HG02678 (cell line): ENCODE measurements around the gene FOXP1.

Source experiments
- ATAC-seq: cut with Tn5 transposase; IDR thresholded peaks from one replicate; pipeline ENCODE4 v1.9.1; 2021; ENCODE audit warnings: mild to moderate bottlenecking, moderate library complexity; ENCODE audit not compliant: unreplicated experiment

The FOXP1 gene

GRCh38 chr3:71406972-71407810, 176.3 kb downstream of the FOXP1 start:
- ATAC-seq, result no peak

DNA sequence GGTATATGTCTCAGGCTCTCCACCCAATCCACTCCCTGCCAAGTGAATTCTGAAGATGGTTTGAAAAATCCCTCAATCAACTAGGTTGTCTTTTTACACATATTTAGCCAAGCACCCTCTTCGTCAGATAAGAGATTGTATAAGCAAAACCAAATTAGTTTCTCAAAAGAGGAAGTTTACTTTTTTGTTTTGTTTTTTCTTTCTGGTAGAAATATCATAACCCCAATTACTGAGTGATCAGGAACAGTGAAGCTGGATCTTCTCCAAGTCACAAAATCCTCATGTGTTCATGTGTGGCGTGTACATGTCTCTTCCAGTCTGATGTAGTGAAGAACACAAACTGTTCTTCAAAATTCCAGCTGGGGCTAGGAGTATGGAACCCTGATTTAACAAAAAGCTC, 180.6 kb downstream of the FOXP1 start:
- ATAC-seq, result no peak

DNA sequence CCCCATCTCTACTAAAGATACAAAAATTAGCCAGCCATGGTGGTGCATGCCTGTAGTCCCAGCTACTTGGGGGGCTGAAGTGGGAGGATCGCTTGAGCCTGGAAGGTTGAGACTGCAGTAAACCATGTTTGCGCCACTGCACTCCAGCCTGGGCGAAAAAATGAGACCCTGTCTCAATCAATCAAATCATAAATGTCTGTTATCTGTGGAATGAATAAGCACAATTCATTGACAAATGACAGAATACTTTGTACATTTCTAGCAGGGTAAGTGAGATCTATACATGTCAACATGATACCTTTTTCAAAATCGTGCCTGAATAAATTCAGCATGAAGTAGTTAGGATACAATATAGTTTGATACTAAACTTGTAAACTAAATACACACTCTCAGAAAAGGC, 181.2 kb downstream of the FOXP1 start:
- no peak for ATAC-seq

DNA sequence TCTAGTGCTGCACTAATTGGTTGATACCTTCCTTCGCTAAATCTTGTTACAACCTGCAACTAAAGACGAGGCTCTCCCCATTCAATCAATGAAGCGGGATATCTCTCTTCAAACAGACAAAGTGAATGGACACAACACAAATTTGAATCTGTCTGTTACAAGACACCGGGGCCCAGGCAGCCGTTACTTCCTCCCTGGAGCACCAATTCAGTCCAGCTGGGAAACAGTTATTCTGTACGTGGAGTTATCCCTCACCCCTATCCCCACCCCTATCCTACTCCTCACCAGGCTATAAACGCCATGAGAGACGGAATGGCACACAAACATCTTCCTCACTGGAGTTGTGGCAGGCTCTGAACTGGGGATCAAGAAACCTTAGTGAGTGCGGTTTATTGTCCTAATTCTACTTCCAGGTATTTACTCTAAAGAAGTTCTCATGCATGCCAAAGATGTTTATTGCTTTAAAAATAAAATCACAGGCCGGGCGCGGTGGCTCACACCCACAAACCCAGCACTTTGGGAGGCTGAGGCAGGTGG, 181.8 kb downstream of the FOXP1 start:
- ATAC-seq, result no peak

GRCh38 chr3:71400986-71401451, 182.5 kb downstream of the FOXP1 start:
- ATAC-seq, result no peak

DNA sequence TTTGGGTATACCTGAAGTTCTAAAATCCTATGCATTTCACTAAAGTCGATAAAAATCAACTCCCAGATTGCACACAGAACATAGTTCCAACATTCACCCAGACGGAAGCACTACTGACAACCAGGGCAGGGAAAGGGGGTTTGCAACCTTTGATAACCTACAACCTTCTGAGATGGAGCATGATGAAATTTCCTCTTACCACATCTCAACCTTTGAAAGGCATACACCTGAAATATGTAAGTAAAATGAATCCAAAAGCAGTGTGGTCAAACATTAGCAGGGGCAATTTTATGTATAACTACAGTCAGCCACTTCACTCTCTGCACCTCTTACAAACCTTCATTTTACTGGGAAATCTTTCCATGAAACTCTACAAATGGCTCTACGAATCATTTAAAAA, 184.1 kb downstream of the FOXP1 start:
- ATAC-seq, result no peak

- ATAC-seq, result no peak
These were observed 185.2 kb downstream of the FOXP1 start for GRCh38 chr3:71398157-71398836.

DNA sequence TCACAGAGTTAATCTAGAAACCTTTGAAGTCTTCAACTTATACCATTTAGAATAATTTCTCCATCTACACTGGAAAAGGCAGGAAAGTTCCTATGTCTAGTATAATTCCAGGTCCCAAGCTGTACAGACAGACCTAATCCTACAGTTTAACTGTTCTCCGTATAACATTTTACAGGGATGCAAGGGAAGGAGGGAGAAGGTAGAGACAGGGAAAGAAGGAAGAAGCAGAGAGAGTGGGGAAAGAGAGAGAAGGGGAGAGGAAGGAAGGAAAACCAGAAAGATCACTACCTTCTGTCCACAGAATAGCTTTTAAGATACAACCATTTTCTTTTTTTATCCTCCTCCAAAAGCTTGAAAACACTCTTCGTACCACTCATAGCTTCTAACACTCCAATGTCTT, 185.8 kb downstream of the FOXP1 start:
- no peak for ATAC-seq

- ATAC-seq, result no peak
These were observed 186.5 kb downstream of the FOXP1 start for GRCh38 chr3:71397046-71397445.

DNA sequence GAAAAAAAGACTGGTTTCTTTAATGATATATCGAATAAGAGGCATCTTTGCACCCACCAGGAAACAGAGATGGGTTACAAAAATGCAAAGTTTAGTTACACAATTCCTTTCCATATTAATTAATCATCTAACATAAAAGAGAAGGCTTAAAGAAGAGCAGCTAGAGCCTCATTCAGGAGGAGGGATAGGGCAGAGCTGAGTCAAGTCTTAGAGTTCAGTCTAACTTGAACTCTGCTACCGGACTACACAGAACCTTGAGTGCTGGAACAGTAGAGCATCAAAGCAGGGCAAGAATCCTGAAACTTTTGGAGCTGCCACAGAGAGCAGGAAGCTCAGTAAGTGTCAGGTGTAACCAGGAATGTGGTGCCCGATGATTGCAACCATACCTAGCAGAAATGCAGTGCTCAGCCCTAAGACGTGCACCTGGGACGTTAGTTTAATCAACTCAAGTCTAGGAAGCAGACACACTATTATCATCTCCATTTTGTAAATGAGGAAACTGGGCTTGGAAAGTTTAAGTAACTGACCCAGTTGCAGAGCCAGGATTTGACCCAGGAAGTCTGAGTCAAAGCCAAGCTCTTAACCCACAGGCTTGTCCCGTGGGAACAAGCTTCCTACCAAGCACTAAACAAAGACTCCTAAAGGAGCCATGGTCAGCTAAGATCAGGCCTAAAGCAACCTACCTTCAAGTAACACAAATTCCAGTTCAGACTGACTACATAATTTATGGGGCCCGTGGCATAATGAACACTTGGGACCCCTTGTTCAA, 187.4 kb downstream of the FOXP1 start:
- no peak for ATAC-seq

DNA sequence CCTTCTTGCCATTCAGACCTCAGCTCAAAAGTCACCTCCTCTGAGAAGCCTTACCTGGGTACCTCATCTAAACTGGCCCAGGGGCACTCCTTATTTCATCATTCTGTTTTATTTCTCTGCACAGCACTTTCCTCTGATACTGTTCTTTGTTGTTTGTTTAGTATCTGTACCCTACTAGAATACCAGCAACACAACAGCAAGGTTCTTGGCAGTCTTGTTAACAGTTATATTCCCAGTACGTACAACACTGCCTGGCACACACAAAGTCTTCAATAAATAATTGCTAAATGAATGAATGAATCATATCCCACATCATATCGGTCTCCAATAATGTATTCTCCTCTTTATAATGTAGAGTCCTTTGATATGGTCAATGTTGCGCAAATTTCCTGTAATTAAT, 188.1 kb downstream of the FOXP1 start:
- ATAC-seq, result no peak

- ATAC-seq, result no peak
These were observed 189.8 kb downstream of the FOXP1 start for GRCh38 chr3:71393745-71394144.

DNA sequence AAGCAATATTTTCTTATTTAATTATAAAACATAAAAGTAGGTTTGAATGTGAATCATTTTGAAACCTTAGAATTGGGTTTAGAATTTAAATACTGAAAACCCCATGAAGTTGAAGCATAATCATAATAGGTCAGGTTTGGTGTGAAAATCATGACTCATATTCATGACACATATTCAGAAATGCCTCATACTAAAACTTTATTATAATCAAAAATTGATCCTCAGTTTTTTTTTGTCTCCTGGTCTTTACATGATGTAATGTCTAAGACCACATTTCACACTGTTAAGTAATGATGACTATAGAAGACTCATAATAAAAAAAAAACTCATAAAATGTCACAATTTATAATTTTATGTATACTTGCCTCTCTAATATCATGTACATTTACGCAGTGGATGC, 190.4 kb downstream of the FOXP1 start:
- no peak for ATAC-seq

- ATAC-seq, result peak; percentile 71
These were observed 191.3 kb downstream of the FOXP1 start for GRCh38 chr3:71392251-71392650.

GRCh38 chr3:71391361-71391760, 192.2 kb downstream of the FOXP1 start:
- ATAC-seq, result no peak

- peak; percentile 34 for ATAC-seq
These were observed 193.5 kb downstream of the FOXP1 start for GRCh38 chr3:71389911-71390573.

GRCh38 chr3:71389191-71389590, 194.3 kb downstream of the FOXP1 start:
- no peak for ATAC-seq

DNA sequence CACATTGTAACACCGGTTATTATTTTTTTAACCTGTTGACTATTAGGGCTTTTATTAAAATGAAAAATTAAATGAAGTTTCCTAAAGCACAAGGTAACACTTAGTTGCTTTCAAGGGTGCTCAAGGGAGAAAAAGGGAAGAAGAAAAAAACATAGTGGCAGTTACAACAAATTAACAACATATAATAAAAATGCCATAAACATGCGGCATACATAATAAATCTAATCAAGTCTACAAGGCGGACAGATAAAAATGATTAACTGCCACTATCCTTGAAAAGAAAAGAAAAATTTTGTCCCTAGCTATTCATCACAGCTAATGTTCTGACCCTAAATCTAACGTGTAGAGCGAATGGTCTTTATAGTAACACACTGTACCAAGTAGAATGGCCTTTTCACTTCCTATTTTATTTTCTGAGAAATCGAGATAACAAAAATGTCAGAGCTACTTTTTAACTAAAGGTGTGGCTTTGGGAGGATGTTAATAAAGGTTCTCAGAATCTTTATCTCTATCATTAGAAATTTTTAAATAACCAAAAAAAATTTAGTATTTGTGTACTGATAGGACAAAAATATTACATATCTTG, 194.9 kb downstream of the FOXP1 start:
- no peak for ATAC-seq

- ATAC-seq, result no peak
These were observed 195.9 kb downstream of the FOXP1 start for GRCh38 chr3:71387586-71387985.
